HepG2 (cell line): ENCODE measurements around the gene NDOR1. TPM values are rescaled to one million over a fixed set of nuclear protein-coding genes. Genes with fewer than 3 reads are reported as not detected.
"Not testable (repeated sequence)": the region's sequence is repeated elsewhere in the genome, so short reads cannot be mapped to it uniquely, and the experiment has no call there.

ENCODE experiments used
- ATAC-seq: fragments of 200-7000 bp; cut with Tn5 transposase; 3 replicates; pipeline ENCODE4 v1.9.1; 2020; ENCODE audit warnings: mild to moderate bottlenecking, moderate library complexity
- BruUV-seq: library from RNA; stranded (reverse); fragments of 400-500 nt; replicated peaks from 2 replicates; lab custom pipeline; 2021; lab: Mats Ljungman, UMichigan
- CTCF ChIA-PET: fragments of 300-600 bp; formaldehyde crosslinking; extraction: SDS; loops from one replicate; lab custom pipeline; 2021; ENCODE audit warnings: low total read pairs, inconsistent platforms, low intra/inter-chr PET ratio; lab: Yijun Ruan, JAX
- POLR2A ChIA-PET: fragments of 350-600 bp; sonication (Branson Sonifier 250); formaldehyde crosslinking; loops from one replicate; lab custom pipeline; 2020; ENCODE audit warnings: antibody characterized with exemption, inconsistent platforms; lab: Yijun Ruan, JAX
- DNase-seq: peaks from one replicate; pipeline ENCODE4 v3.0.0-alpha.2; 2015; ENCODE audit warnings: low spot score
- FAIRE-seq: peaks from 3 replicates; lab custom pipeline; 2011; peaks lifted over from hg19 to GRCh38; lab: Jason Lieb, UNC
- H2AFZ ChIP-seq: one replicate; pipeline ENCODE4 v1.6.1; 2011; ENCODE audit warnings: low read length, inconsistent platforms
- H3K27ac ChIP-seq: fragments of 300-600 bp; 3 replicates; pipeline ENCODE4 v1.8.0; 2011; ENCODE audit warnings: mixed run types, mild to moderate bottlenecking, mixed read lengths, low read length, inconsistent platforms; ENCODE audit not compliant: insufficient read depth; ENCODE audit errors: extremely low read length
- H3K27me3 ChIP-seq, 2 experiments: fragments of 200-600 bp in 1 of 2; 2 replicates in 1 of 2; 3 replicates in 1 of 2; pipeline versions ENCODE4 v1.6.0 to v1.8.0; 2011; ENCODE audit warnings: low read length in 2 of 2, mild to moderate bottlenecking in 2 of 2, moderate library complexity in 2 of 2, inconsistent platforms in 1 of 2; ENCODE audit not compliant: insufficient read depth in 2 of 2, control insufficient read depth in 1 of 2
- H3K36me3 ChIP-seq, 2 experiments: fragments of 200-600 bp in 1 of 2; replicated peaks in 1 of 2; 2 replicates in 1 of 2; 3 replicates in 1 of 2; pipeline versions ENCODE4 v1.5.1 to v1.8.0; 2011; ENCODE audit warnings: low read length in 2 of 2, inconsistent platforms in 1 of 2; ENCODE audit not compliant: insufficient read depth in 2 of 2, control insufficient read depth in 1 of 2
- H3K4me1 ChIP-seq: 2 replicates; pipeline ENCODE4 v1.5.1; 2012; ENCODE audit warnings: low read length, inconsistent platforms; ENCODE audit not compliant: insufficient read depth
- H3K4me2 ChIP-seq: 2 replicates; pipeline ENCODE4 v1.6.0; 2011; ENCODE audit warnings: low read depth, low read length, inconsistent platforms
- H3K4me3 ChIP-seq, 3 experiments: fragments of 200-600 bp in 1 of 3; sonication (generic), shearing (Covaris generic) in 1 of 3; replicated peaks in 1 of 3; 2 replicates each; pipeline ENCODE4 v1.5.1; 2011 to 2016; ENCODE audit warnings: low read length in 3 of 3, inconsistent platforms in 2 of 3, low read depth in 2 of 3, mild to moderate bottlenecking in 2 of 3, control low read depth in 1 of 3, mixed read lengths in 1 of 3; ENCODE audit not compliant: insufficient read depth in 1 of 3
- H3K79me2 ChIP-seq: one replicate; pipeline ENCODE4 v1.6.1; 2011; ENCODE audit warnings: low read length, inconsistent platforms; ENCODE audit not compliant: insufficient read depth
- H3K9ac ChIP-seq: 2 replicates; pipeline ENCODE4 v1.6.0; 2011; ENCODE audit warnings: mild to moderate bottlenecking, low read depth, low read length, inconsistent platforms; ENCODE audit not compliant: insufficient read depth
- H3K9me3 ChIP-seq: 2 replicates; pipeline ENCODE4 v1.5.1; 2012; ENCODE audit warnings: mild to moderate bottlenecking, low read length
- H4K20me1 ChIP-seq: 2 replicates; pipeline ENCODE4 v1.6.0; 2011; ENCODE audit warnings: inconsistent platforms, mild to moderate bottlenecking, low read length, moderate library complexity; ENCODE audit not compliant: insufficient read depth
- HNRNPL ChIP-seq: fragments of 200-400 bp; formaldehyde crosslinking; IDR thresholded peaks from 2 replicates; pipeline ENCODE4 v1.6.1; 2017; ENCODE audit warnings: mild to moderate bottlenecking, low read depth, low read length
- HOXA3 ChIP-seq: sonication (generic); formaldehyde crosslinking; IDR thresholded peaks from 2 replicates; pipeline ENCODE4 v1.5.0; 2020; ENCODE audit warnings: missing genetic modification reagents
- MED1 ChIP-seq: sonication (generic); formaldehyde crosslinking; IDR thresholded peaks from 2 replicates; pipeline ENCODE4 v1.4.0; 2020; ENCODE audit warnings: missing genetic modification reagents
- RBFOX2 ChIP-seq: fragments of 200-400 bp; formaldehyde crosslinking; IDR thresholded peaks from 2 replicates; pipeline ENCODE4 v1.6.1; 2017; ENCODE audit warnings: low read depth, mild to moderate bottlenecking, low read length
- ZFP90 ChIP-seq: sonication (generic); formaldehyde crosslinking; IDR thresholded peaks from 2 replicates; pipeline ENCODE4 v1.8.0; 2022; ENCODE audit warnings: missing genetic modification reagents, mild to moderate bottlenecking, inconsistent platforms, borderline replicate concordance
- ZSCAN21 ChIP-seq: sonication (generic); formaldehyde crosslinking; IDR thresholded peaks from 2 replicates; pipeline ENCODE4 v1.8.0; 2022; ENCODE audit warnings: mild to moderate bottlenecking, missing genetic modification reagents, moderate library complexity, borderline replicate concordance
- WGBS: methylation state at CpG from one replicate; pipeline ENCODE4 v1.1.6; 2017; ENCODE audit warnings: low lambda C conversion rate; 5-methylcytosine and 5-hydroxymethylcytosine counted together
- in situ Hi-C: cut with HindIII; loops from 2 replicates; pipeline ENCODE4 v1.10.0; 2017; ENCODE audit warnings: low pct_unique_long_range_greater_than_20kb; ENCODE audit not compliant: extremely low pct_ligation_motif_present
- intact Hi-C: fragments of 100-400 bp; cut with micrococcal nuclease; formaldehyde crosslinking; loops from one replicate; pipeline ENCODE4 v1.10.0; 2022; ENCODE audit not compliant: unreplicated experiment
- polyA plus RNA-seq, 8 experiments: library from polyadenylated mRNA; depleted of rRNA in 3 of 8; stranded (reverse) in 7 of 8; unstranded in 1 of 8; fragments of >200 nt; fragmentation: Illumina TruSeq in 4 of 8; extraction: Trizol in 4 of 8; gene quantifications; 2 replicates each; pipeline versions ENCODE4 v1.2.1 to v1.2.3, GENCODE V29; 2011 to 2016; ENCODE audit warnings: low read depth in 4 of 8, missing spikeins in 1 of 8, mixed read lengths in 1 of 8; ENCODE audit not compliant: insufficient read depth in 1 of 8
- total RNA-seq, 5 experiments: library from RNA; depleted of rRNA; stranded (reverse); fragments of >200 nt; fragmentation: Illumina TruSeq; extraction: Trizol; gene quantifications; 2 replicates each; pipeline ENCODE4 v1.2.3, GENCODE V29; 2016; ENCODE audit warnings: low read depth in 1 of 5
- TF ChIP-seq, protein P1 (sequence below): sonication (generic); formaldehyde crosslinking; IDR thresholded peaks from 2 replicates; pipeline ENCODE4 v1.5.1; 2020; ENCODE audit warnings: mild to moderate bottlenecking, missing genetic modification reagents, moderate library complexity

Gene NDOR1
- total and polyA plus RNA-seq, 2 of the 13 experiments (the other 11 are each of a cell fraction or from before 2014, with no cell fraction given), result 3.6 to 8.7 TPM

DNA sequence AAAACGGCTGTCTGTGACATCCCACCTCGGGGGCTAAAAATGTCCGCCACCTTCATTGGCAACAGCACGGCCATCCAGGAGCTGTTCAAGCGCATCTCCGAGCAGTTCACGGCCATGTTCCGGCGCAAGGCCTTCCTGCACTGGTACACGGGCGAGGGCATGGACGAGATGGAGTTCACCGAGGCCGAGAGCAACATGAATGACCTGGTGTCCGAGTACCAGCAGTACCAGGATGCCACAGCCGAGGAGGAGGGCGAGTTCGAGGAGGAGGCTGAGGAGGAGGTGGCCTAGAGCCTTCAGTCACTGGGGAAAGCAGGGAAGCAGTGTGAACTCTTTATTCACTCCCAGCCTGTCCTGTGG is 37.7 kb downstream of the NDOR1 start:
- 98% methylated on average over 17 of the region's 18 CpGs for WGBS
- in situ Hi-C loops, BruUV-seq, intact Hi-C loops, CTCF ChIA-PET, H3K9ac ChIP-seq, H3K27me3 ChIP-seq, DNase-seq, H3K27ac ChIP-seq, H3K9me3 ChIP-seq, H2AFZ ChIP-seq, ATAC-seq, FAIRE-seq: not testable (repeated sequence)
- TF ChIP-seq RBFOX2, result peak; percentile 48
- TF ChIP-seq ZFP90, result 0 out of 2 replicates have a peak, but pooled peaks have one; percentile 2
- 0 out of 2 replicates have a peak, but pooled peaks have one; percentile 7 for TF ChIP-seq HOXA3 (CRISPR knock-in tag)
- TF ChIP-seq HNRNPL, result 0 out of 2 replicates have a peak, but pooled peaks have one; percentile 4
- TF ChIP-seq ZSCAN21, result 0 out of 2 replicates have a peak, but pooled peaks have one; percentile 2
- TF ChIP-seq MED1, result 0 out of 2 replicates have a peak, but pooled peaks have one; percentile 7
- TF ChIP-seq, protein P1, sequence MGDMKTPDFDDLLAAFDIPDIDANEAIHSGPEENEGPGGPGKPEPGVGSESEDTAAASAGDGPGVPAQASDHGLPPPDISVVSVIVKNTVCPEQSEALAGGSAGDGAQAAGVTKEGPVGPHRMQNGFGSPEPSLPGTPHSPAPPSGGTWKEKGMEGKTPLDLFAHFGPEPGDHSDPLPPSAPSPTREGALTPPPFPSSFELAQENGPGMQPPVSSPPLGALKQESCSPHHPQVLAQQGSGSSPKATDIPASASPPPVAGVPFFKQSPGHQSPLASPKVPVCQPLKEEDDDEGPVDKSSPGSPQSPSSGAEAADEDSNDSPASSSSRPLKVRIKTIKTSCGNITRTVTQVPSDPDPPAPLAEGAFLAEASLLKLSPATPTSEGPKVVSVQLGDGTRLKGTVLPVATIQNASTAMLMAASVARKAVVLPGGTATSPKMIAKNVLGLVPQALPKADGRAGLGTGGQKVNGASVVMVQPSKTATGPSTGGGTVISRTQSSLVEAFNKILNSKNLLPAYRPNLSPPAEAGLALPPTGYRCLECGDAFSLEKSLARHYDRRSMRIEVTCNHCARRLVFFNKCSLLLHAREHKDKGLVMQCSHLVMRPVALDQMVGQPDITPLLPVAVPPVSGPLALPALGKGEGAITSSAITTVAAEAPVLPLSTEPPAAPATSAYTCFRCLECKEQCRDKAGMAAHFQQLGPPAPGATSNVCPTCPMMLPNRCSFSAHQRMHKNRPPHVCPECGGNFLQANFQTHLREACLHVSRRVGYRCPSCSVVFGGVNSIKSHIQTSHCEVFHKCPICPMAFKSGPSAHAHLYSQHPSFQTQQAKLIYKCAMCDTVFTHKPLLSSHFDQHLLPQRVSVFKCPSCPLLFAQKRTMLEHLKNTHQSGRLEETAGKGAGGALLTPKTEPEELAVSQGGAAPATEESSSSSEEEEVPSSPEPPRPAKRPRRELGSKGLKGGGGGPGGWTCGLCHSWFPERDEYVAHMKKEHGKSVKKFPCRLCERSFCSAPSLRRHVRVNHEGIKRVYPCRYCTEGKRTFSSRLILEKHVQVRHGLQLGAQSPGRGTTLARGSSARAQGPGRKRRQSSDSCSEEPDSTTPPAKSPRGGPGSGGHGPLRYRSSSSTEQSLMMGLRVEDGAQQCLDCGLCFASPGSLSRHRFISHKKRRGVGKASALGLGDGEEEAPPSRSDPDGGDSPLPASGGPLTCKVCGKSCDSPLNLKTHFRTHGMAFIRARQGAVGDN (CRISPR knock-in tag), result peak; percentile 2; the same call in 1 of the 2 replicates
- Histone ChIP-seq H3K4me3 (peak overlapping the region in 1 of 3 experiments; percentile 94; a peak in 3 of 6 replicates), H4K20me1 (peaks cover 27% of the 10 kb centered on the region), H3K36me3 (peaks cover 4 to 19% of the 10 kb centered on the region in 2 experiments; a peak in 4 of 5 replicates), H3K4me1 (peaks cover 64% of the 10 kb centered on the region), H3K4me2 (peak overlapping the region; percentile 99; the same call in 1 of the 2 replicates), H3K79me2 (peaks cover 33% of the 10 kb centered on the region)
- POLR2A ChIA-PET, result interaction anchor here (0.6 to 7.7 kb wide), 11 partner anchors 9 to 176 kb away, joined by 3 to 317 read pairs (median 6); partner anchors contain the start of genes NELFB, SAPCD2, STPG3 and TOR4A
